Heart left ventricle (tissue), 13 donors: ENCODE results near the gene COMMD1.

ENCODE experiments used
- CTCF ChIP-seq, 12 donors: fragments of 200-600 bp; sonication (generic) in 4 of 12; IDR thresholded peaks; one replicate each; pipeline versions ENCODE4 v1.5.0 to v1.8.0; 2018 to 2022; ENCODE audit warnings: antibody characterized with exemption in 12 of 12, mild to moderate bottlenecking in 5 of 12
- POLR2A ChIP-seq, 2 donors: fragments of 450-650 bp; IDR thresholded peaks; one replicate each; pipeline ENCODE4 v1.6.1; 2017; ENCODE audit warnings: antibody characterized with exemption in 2 of 2, mild to moderate bottlenecking in 2 of 2, moderate library complexity in 2 of 2
- donor health status: ischemic (EF 13 %, LVEDD 7.1; RV severe dilation, severe dysfunction).
- donor health status: DM: no; HTN: yes; CAD: no.
- donor health status: DM: no; HTN: no; CAD: no.
- donor health status: ischemic (EF 25% LVEDD 6.9; RV normal size, moderate dysfunction).
- donor health status: ischemic (EF 25% LVEDD 5.7; RV mildly dilated, moderate dysfunction).
- donor health status: ischemic (EF 35%, LVEDD 5.7; RV mildly dilated, moderate dysfunction).
- donor health status: nonischemic (EF 11% LVEDD 7.7; RV severe dilation, severe dysfunction).
- donor health status: DM: yes; HTN: yes; CAD: no.
- donor health status: PGD.
- donor health status: ischemic (EF 29% LVEDD 5.4; RV normal size, mild dysfunction).
- donor health status: nonischemic (EF 23%, LVEDD 6.1; RV moderate dilation, normal function).

- TF ChIP-seq POLR2A (IDR thresholded peaks at IDR 0.05) (no peak), CTCF (IDR thresholded peaks at IDR 0.05) (no peak)
Measured at GRCh38 chr2:61878761-61879160, 26.7 kb upstream of the COMMD1 start.
